22Rv1 (cell line): Measurements from ENCODE around the gene MMP20.

Experiments
- H3K27ac ChIP-seq: fragments of 450-650 bp; 2 replicates; pipeline ENCODE4 v1.5.1; 2017
- ZFX ChIP-seq: fragments of 450-650 bp; IDR thresholded peaks from 2 replicates; pipeline ENCODE4 v1.6.1; 2017; ENCODE audit warnings: antibody characterized with exemption, borderline replicate concordance
- TF ChIP-seq, protein P1 (sequence below): fragments of 450-650 bp; IDR thresholded peaks from 2 replicates; pipeline ENCODE4 v1.5.1; 2017; ENCODE audit warnings: mild to moderate bottlenecking

MMP20 gene

DNA sequence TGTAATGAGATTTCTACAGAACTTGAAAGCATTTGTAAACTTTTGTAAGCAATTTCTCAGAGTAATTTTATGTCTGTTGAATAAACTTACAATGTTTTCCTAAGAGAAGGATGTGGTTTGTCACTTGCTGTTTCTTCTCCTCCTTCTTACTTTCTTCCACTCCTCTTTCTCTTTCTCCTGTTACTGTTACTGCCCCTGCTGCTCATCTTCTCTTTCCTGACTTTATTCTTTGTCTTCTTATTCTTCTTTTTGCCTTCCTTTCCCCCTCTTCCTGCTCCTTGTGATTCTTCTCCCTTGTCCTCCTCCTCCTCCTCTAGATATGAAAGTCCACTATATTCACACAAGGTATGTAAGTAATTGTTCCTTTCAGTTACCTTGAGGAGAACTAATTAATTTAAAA is 63.5 kb downstream of the MMP20 start:
- no peak overlapping the region for H3K27ac ChIP-seq
- TF ChIP-seq ZFX: no peak

DNA sequence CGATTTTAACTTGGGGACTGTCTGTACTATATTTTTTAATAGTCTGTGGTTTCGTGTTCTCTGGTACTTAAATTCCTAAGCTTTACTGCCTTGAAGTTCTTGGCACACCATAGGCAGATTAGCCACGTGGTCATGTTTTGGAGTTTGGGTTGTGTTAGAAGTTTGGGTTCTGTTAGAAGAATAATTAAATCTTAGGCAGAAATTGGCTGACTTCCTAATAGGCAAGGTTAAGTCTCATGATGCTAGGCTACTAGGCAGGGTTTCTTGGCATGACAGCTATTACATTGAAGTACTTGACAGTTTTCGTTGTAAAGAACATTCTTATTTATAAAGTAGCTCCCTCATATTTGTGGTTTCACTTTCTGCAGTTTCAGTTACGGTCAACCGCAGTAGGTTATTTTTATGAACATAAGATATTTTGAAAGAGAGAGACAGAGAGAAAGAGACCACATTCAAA is 64.5 kb downstream of the MMP20 start:
- TF ChIP-seq, protein P1, sequence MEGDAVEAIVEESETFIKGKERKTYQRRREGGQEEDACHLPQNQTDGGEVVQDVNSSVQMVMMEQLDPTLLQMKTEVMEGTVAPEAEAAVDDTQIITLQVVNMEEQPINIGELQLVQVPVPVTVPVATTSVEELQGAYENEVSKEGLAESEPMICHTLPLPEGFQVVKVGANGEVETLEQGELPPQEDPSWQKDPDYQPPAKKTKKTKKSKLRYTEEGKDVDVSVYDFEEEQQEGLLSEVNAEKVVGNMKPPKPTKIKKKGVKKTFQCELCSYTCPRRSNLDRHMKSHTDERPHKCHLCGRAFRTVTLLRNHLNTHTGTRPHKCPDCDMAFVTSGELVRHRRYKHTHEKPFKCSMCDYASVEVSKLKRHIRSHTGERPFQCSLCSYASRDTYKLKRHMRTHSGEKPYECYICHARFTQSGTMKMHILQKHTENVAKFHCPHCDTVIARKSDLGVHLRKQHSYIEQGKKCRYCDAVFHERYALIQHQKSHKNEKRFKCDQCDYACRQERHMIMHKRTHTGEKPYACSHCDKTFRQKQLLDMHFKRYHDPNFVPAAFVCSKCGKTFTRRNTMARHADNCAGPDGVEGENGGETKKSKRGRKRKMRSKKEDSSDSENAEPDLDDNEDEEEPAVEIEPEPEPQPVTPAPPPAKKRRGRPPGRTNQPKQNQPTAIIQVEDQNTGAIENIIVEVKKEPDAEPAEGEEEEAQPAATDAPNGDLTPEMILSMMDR: no peak
- no peak for TF ChIP-seq ZFX
- no peak overlapping the region for H3K27ac ChIP-seq

DNA sequence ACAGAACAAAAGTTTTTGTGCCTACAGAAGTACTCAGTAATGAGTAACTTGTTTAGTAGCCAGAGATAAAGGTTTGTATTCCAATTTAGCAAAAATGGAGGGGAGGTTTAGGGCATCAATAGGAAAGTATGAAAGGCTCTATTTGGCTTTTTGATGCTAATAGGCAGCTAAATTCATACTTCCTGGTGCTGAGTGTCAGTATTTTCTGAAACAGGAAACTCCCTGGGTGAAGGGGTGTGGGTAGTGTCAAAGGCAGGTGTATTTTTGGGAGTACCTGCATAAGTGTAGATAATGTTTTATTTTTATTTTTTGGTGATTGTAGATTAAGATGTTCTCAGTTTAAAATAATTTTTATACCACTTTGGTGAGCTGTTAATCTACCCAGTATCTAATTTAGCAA is 65.3 kb downstream of the MMP20 start:
- TF ChIP-seq, protein P1: no peak
- no peak for TF ChIP-seq ZFX
- no peak overlapping the region for H3K27ac ChIP-seq

DNA sequence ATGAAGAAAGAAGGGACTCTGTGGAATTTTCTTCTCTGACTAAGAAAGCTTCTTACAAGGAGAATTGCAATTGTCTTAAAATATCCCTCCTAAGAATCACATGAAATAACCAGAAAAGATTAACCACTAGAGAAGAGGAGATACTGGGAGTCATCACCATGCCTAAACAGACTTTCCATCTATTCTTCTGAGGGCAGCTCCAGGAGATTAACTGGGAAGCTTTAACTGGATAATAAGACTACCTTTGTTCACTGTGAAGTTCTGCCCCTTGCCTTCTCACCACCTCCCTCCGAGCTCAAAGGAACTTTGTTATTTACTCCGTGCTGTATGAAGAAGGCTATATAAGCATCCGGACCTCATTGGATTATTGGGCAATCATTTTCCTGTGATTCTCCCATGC is 70.0 kb downstream of the MMP20 start:
- no peak overlapping the region for H3K27ac ChIP-seq
- TF ChIP-seq ZFX: no peak
- TF ChIP-seq, protein P1: no peak

DNA sequence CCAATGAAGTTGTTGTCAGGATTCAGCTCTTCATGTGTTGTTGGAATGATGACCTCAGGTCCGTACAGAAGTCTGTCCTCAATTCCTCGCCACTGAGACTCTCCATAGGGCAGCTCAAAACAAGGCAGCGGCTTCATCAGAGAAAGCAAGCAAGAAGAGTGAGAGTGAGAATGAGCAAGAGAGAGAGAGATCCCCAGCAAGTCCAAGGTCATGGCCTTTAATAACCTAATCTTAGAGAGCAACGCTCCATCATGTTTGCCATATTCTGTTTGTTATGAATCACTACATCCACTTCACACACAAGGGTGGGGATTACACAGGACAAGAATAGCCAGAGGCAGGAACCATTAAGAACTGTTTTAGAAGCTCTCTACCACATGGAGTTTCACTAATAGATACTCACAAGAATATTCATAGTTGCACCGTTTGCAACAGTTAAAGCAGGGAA is 71.3 kb downstream of the MMP20 start:
- TF ChIP-seq, protein P1: no peak
- no peak for TF ChIP-seq ZFX
- no peak overlapping the region for H3K27ac ChIP-seq

DNA sequence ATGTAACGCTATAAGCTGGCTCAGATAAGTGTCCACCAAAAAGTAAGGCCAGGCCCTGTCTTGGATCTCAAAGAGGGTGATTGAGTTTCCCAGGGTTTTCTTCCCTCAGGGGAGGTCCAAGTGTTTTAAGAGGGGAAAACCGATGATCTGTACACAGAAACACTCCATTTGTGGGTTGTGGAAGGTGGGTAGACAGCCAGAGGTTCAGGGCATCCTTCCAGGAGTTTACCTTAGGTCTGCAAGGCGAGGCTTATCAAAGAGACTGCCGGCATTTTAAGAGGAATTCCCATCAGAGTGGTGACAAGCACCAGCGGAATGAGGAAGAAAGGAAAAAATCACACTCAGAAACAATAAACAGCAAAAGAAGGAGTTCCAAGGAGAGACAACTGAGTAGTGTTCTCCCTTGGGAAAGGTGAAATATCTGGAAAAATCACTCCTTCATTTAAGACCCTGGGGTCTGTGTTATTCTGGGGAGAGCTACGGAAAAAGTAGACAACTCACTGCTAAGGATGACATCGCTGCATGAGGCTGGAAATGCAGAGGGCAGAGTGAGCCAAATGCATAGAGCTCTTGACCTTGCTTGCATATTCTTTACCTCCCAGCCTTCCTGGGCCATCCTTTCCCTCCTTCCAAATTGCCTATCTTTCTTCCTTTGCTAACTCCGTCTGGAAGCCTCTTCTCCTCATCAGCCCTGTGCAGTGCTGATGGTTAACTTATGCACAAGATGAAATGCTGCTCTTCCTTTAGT is 72.5 kb downstream of the MMP20 start:
- TF ChIP-seq ZFX: no peak
- TF ChIP-seq, protein P1: no peak
- H3K27ac ChIP-seq: no peak overlapping the region

DNA sequence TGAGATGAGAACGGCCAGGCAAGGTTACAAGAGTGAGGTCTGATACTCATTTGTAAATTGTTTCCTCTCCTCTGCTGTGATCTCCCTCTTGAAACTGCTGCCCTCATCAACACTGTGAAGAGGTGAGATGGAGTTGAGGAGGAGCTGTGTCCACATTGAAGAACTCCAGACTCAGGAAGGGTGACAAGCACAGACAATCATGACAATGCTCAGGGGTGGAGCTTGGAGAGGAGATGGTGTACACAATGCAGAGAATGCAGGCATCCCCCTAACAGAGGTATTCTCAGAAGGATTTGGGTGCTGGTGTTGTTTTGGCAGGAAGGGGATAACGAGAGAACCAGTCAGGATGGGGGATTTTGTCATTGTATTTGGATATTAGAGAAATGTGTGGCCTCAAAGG is 73.1 kb downstream of the MMP20 start:
- H3K27ac ChIP-seq: no peak overlapping the region
- TF ChIP-seq, protein P1: no peak
- TF ChIP-seq ZFX: no peak
